ENCODE measurements around the gene TNFRSF9.
"Not testable (repeated sequence)": the region's sequence is repeated elsewhere in the genome, so short reads cannot be mapped to it uniquely, and the experiment has no call there.

The TNFRSF9 gene

GRCh38 chr1:7961216-7962013 lies 20.8 kb upstream of the TNFRSF9 start, which contains the start of gene PARK7:
TSS of gene PARK7 (plus strand) at chr1:7961711. CDS start at chr1:7962786, 1,075 bp downstream.
- DNase-seq (ENCODE audit: low spot score): peak; percentile 97

GRCh38 chr1:7960867-7961215 lies 20.2 kb upstream of the TNFRSF9 start:
- DNase-seq (ENCODE audit: low spot score): no peak

GRCh38 chr1:7960165-7960564 lies 19.5 kb upstream of the TNFRSF9 start:
- no peak for DNase-seq (ENCODE audit: low spot score)

GRCh38 chr1:7956218-7957032 lies 15.8 kb upstream of the TNFRSF9 start:
- no peak for DNase-seq (ENCODE audit: low spot score)

GRCh38 chr1:7954683-7955082 lies 14.0 kb upstream of the TNFRSF9 start:
- DNase-seq (ENCODE audit: low spot score): no peak

GRCh38 chr1:7953850-7954609 lies 13.4 kb upstream of the TNFRSF9 start:
- peak; percentile 77 for DNase-seq (ENCODE audit: low spot score)

GRCh38 chr1:7952791-7953190 lies 12.2 kb upstream of the TNFRSF9 start:
- not testable (repeated sequence) for DNase-seq (ENCODE audit: low spot score)

GRCh38 chr1:7948960-7949359 lies 8.3 kb upstream of the TNFRSF9 start:
- no peak for DNase-seq (ENCODE audit: low spot score)

GRCh38 chr1:7943251-7943650 lies 2.6 kb upstream of the TNFRSF9 start:
- DNase-seq (ENCODE audit: low spot score): no peak

GRCh38 chr1:7942214-7942921 lies 1.7 kb upstream of the TNFRSF9 start:
- peak; percentile 30 for DNase-seq (ENCODE audit: low spot score)

GRCh38 chr1:7941437-7941793 lies 776 bp upstream of the TNFRSF9 start:
- no peak for DNase-seq (ENCODE audit: low spot score)

- DNase-seq (ENCODE audit: low spot score): no peak
Measured at GRCh38 chr1:7940034-7940433, 605 bp downstream of the TNFRSF9 start.

- no peak for DNase-seq (ENCODE audit: low spot score)
Measured at GRCh38 chr1:7938070-7938469, 2.6 kb downstream of the TNFRSF9 start.

GRCh38 chr1:7932524-7933138 lies 8.0 kb downstream of the TNFRSF9 start:
- DNase-seq (ENCODE audit: low spot score): no peak

- DNase-seq (ENCODE audit: low spot score): no peak
Measured at GRCh38 chr1:7931446-7931812, 9.2 kb downstream of the TNFRSF9 start.

GRCh38 chr1:7930645-7931445 lies 9.8 kb downstream of the TNFRSF9 start:
- DNase-seq (ENCODE audit: low spot score): no peak

- DNase-seq (ENCODE audit: low spot score): no peak
Measured at GRCh38 chr1:7929637-7930036, 11.0 kb downstream of the TNFRSF9 start.

GRCh38 chr1:7928247-7928646 lies 12.4 kb downstream of the TNFRSF9 start:
- DNase-seq (ENCODE audit: low spot score): no peak

- DNase-seq (ENCODE audit: low spot score): not testable (repeated sequence)
Measured at GRCh38 chr1:7927061-7927460, 13.6 kb downstream of the TNFRSF9 start.

GRCh38 chr1:7922301-7922700 lies 18.3 kb downstream of the TNFRSF9 start:
- no peak for DNase-seq (ENCODE audit: low spot score)

GRCh38 chr1:7921796-7922195 lies 18.8 kb downstream of the TNFRSF9 start:
- no peak for DNase-seq (ENCODE audit: low spot score)

All from germinal center (tissue), 1 donor.